Loucy (cell line): Measurements from ENCODE around the gene PCSK5.

Experiments used
- H2AFZ ChIP-seq: fragments of 200-600 bp; sonication (generic); 2 replicates; pipeline ENCODE4 v1.6.0; 2016; ENCODE audit warnings: antibody characterized with exemption, mild to moderate bottlenecking, low read length, moderate library complexity
- H3F3A ChIP-seq: fragments of 200-600 bp; 2 replicates; pipeline ENCODE4 v1.6.0; 2016; ENCODE audit warnings: antibody characterized with exemption, low read depth, mild to moderate bottlenecking
- H3K27me3 ChIP-seq: fragments of 200-600 bp; sonication (generic); 2 replicates; pipeline ENCODE4 v1.6.1; 2014; ENCODE audit warnings: low read length, mild to moderate bottlenecking; ENCODE audit not compliant: insufficient read depth, poor library complexity, severe bottlenecking
- H3K36me3 ChIP-seq: fragments of 200-600 bp; sonication (generic); 2 replicates; pipeline ENCODE4 v1.6.1; 2016; ENCODE audit warnings: low read length; ENCODE audit not compliant: insufficient read depth
- H3K4me1 ChIP-seq: fragments of 200-600 bp; sonication (generic); 2 replicates; pipeline ENCODE4 v1.5.1; 2014; ENCODE audit warnings: low read length, mild to moderate bottlenecking; ENCODE audit not compliant: insufficient read depth, poor library complexity, severe bottlenecking
- H3K4me2 ChIP-seq: fragments of 200-600 bp; sonication (generic); 2 replicates; pipeline ENCODE4 v1.6.0; 2014; ENCODE audit warnings: antibody characterized with exemption, low read length, low read depth, mild to moderate bottlenecking; ENCODE audit not compliant: poor library complexity, severe bottlenecking
- H3K4me3 ChIP-seq: fragments of 200-600 bp; sonication (generic); 2 replicates; pipeline ENCODE4 v1.5.1; 2014; ENCODE audit warnings: low read length, mild to moderate bottlenecking, mixed read lengths; ENCODE audit not compliant: poor library complexity, severe bottlenecking
- H3K79me2 ChIP-seq: fragments of 200-600 bp; sonication (generic); 2 replicates; pipeline ENCODE4 v1.6.1; 2014; ENCODE audit warnings: low read length; ENCODE audit not compliant: insufficient read depth
- H3K9ac ChIP-seq: fragments of 200-600 bp; sonication (generic); 2 replicates; pipeline ENCODE4 v1.6.0; 2014; ENCODE audit warnings: mild to moderate bottlenecking, low read depth, low read length, moderate library complexity; ENCODE audit not compliant: poor library complexity, severe bottlenecking
- H3K9me2 ChIP-seq: fragments of 200-600 bp; sonication (generic); replicated peaks from 2 replicates; pipeline ENCODE4 v1.6.1; 2016; ENCODE audit warnings: low read depth, low read length, mixed read lengths
- H3K9me3 ChIP-seq: fragments of 200-600 bp; sonication (generic); 2 replicates; pipeline ENCODE4 v1.6.1; 2014; ENCODE audit warnings: mild to moderate bottlenecking, antibody characterized with exemption, low read length, low read depth; ENCODE audit not compliant: insufficient read depth
- H4K20me1 ChIP-seq: fragments of 200-600 bp; sonication (generic); 2 replicates; pipeline ENCODE4 v1.6.0; 2014; ENCODE audit warnings: antibody characterized with exemption, low read length, mild to moderate bottlenecking; ENCODE audit not compliant: insufficient read depth, poor library complexity, severe bottlenecking
- EZH2phosphoT487 ChIP-seq: fragments of 200-600 bp; IDR thresholded peaks from 2 replicates; pipeline ENCODE4 v1.6.1; 2018; ENCODE audit warnings: antibody characterized with exemption, mild to moderate bottlenecking, moderate library complexity, borderline replicate concordance
- TF ChIP-seq, protein P1 (sequence below): fragments of 200-600 bp; sonication (generic); conservative IDR thresholded peaks from 2 replicates; pipeline ENCODE4 v1.5.1; 2014; ENCODE audit warnings: mild to moderate bottlenecking, antibody characterized with exemption, low read length

PCSK5 gene

GRCh38 chr9:76136986-76137385, 246.5 kb downstream of the PCSK5 start:
- H3K9ac ChIP-seq = no peak overlapping the region
- no peaks in the 10 kb centered on the region for H3K9me3 ChIP-seq
- H3K4me2 ChIP-seq = no peak overlapping the region
- no peaks in the 10 kb centered on the region for H3K9me2 ChIP-seq
- no peaks in the 10 kb centered on the region for H3K79me2 ChIP-seq
- no peaks in the 10 kb centered on the region for H3F3A ChIP-seq
- H3K4me1 ChIP-seq = peaks cover 16% of the 10 kb centered on the region
- TF ChIP-seq, protein P1, sequence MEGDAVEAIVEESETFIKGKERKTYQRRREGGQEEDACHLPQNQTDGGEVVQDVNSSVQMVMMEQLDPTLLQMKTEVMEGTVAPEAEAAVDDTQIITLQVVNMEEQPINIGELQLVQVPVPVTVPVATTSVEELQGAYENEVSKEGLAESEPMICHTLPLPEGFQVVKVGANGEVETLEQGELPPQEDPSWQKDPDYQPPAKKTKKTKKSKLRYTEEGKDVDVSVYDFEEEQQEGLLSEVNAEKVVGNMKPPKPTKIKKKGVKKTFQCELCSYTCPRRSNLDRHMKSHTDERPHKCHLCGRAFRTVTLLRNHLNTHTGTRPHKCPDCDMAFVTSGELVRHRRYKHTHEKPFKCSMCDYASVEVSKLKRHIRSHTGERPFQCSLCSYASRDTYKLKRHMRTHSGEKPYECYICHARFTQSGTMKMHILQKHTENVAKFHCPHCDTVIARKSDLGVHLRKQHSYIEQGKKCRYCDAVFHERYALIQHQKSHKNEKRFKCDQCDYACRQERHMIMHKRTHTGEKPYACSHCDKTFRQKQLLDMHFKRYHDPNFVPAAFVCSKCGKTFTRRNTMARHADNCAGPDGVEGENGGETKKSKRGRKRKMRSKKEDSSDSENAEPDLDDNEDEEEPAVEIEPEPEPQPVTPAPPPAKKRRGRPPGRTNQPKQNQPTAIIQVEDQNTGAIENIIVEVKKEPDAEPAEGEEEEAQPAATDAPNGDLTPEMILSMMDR = no peak
- TF ChIP-seq EZH2phosphoT487 = no peak
- H3K36me3 ChIP-seq = no peaks in the 10 kb centered on the region
- H3K4me3 ChIP-seq = no peak overlapping the region
- no peak overlapping the region for H2AFZ ChIP-seq
- H3K27me3 ChIP-seq = no peaks in the 10 kb centered on the region
- no peaks in the 10 kb centered on the region for H4K20me1 ChIP-seq

GRCh38 chr9:76137931-76138330, 247.5 kb downstream of the PCSK5 start:
- no peaks in the 10 kb centered on the region for H3K27me3 ChIP-seq
- H3K4me3 ChIP-seq = no peak overlapping the region
- no peaks in the 10 kb centered on the region for H3K9me3 ChIP-seq
- H3K79me2 ChIP-seq = no peaks in the 10 kb centered on the region
- no peaks in the 10 kb centered on the region for H3K36me3 ChIP-seq
- peaks cover 16% of the 10 kb centered on the region for H3K4me1 ChIP-seq
- no peak overlapping the region for H2AFZ ChIP-seq
- no peaks in the 10 kb centered on the region for H3F3A ChIP-seq
- H4K20me1 ChIP-seq = no peaks in the 10 kb centered on the region
- H3K9ac ChIP-seq = no peak overlapping the region
- H3K9me2 ChIP-seq = no peaks in the 10 kb centered on the region
- no peak for TF ChIP-seq EZH2phosphoT487
- TF ChIP-seq, protein P1 = no peak
- no peak overlapping the region for H3K4me2 ChIP-seq

DNA sequence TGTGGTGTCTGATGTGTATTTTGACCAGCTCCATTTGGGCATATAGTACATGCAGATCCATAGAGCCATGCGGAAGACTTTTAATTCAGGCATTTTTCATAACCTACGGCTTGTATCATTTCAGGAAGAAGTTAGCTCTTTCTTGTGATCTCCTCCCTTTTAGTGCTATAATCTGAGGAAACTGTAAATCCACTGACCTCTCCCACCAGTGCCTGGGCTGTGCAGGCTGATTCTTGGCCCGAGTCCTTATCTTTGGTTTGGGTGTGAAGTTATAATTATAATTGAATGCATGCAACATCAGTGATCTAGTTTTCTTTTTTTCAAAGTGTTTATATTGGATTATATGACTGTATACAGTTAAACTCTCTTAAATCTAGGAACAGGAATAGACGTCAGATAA, 247.9 kb downstream of the PCSK5 start:
- Histone ChIP-seq H3K9ac (no peak overlapping the region), H3K79me2 (no peaks in the 10 kb centered on the region), H3K4me1 (peaks cover 16% of the 10 kb centered on the region), H3F3A (no peaks in the 10 kb centered on the region), H3K27me3 (no peaks in the 10 kb centered on the region), H3K9me3 (no peaks in the 10 kb centered on the region), H3K4me3 (no peak overlapping the region), H3K9me2 (no peaks in the 10 kb centered on the region), H2AFZ (no peak overlapping the region), H3K36me3 (no peaks in the 10 kb centered on the region), H3K4me2 (no peak overlapping the region), H4K20me1 (no peaks in the 10 kb centered on the region)
- TF ChIP-seq, protein P1 = no peak
- no peak for TF ChIP-seq EZH2phosphoT487
